CD4-positive, alpha-beta T cell treated with Interleukin-4 for 4 hours (primary cell): ENCODE measurements around the gene RASGRF2.
"Not testable (repeated sequence)": the region's sequence is repeated elsewhere in the genome, so short reads cannot be mapped to it uniquely, and the experiment has no call there.

Source experiments
- DNase-seq: peaks from one replicate; pipeline ENCODE4 v3.0.0-alpha.2; 2020

The RASGRF2 gene

DNA sequence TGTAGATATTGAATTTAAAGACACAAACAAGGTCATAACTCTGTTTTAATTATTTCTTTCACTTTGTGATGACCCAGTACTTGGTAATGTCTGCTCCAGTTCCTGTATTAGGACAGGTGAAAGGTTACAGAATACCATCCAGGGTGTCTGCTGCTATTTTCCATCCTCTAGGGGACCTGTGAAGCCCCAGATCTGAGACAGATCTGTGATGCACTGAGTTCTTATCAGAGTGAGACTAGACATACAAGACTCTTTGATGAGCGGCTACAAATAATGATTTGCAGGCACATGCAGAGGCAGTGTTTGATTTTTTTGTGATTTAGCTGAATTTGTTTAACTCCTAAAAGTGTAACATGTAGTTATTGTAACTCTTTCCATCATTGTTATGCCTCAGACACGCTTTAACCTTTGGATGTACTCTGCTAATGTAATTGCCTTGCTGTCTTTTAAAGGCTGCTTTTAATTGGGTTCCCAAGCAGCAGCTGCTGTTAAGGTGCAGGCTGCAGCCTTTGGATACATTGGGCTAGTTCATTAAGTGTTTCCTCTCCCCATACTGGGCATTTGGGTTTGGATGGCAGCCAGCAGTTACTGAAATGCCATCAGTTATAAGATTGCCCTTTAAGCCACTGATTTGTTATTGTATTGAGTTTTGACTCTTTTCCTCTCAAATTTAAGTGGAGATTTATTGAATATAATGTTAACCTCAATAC lies 63.3 kb downstream of the RASGRF2 start:
- DNase-seq: no peak

DNA sequence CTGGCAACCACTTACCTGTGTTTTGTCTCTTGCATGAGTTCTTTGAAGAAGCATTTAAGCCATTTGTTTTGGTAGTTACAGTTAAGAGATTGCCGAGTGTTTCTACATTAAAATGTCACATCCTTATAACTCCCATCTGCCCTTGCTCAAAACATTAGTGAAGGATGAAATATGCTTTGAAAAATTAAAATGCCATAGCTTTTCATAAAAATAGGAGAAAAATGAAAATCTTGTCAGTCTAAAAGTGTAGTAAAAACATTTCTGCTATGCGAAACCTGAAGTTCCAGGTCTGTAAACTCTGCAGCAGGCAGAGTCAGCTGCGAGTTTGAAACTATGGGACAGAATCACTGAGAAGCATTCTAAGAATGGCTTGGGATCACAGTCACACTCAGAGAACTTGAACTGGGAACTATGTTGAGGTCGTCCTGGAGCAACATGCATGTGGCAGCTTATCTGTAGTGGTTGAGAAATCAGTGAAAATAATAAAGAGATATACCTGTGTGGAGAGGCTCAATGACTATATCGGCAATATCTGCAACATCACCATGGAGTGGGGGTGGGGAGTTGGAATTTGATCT lies 67.4 kb downstream of the RASGRF2 start:
- DNase-seq: no peak

DNA sequence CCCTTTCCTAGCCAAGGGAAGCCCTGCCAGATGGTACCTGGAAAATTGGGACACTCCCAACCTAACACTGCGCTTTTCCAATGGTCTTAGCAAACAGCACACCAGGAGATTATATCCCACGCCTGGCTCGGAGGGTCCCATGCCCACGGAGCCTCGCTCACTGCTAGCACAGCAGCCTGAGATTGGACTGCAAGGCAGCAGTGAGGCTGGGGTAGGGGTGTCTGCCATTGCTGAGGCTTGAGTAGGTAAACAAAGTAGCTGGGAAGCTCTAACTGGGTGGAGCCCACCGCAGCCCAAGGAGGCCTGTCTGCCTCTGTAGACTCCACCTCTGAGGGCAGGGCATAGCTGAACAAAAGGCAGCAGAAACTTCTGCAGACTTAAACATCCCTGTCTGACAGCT lies 68.7 kb downstream of the RASGRF2 start:
- not testable (repeated sequence) for DNase-seq

DNA sequence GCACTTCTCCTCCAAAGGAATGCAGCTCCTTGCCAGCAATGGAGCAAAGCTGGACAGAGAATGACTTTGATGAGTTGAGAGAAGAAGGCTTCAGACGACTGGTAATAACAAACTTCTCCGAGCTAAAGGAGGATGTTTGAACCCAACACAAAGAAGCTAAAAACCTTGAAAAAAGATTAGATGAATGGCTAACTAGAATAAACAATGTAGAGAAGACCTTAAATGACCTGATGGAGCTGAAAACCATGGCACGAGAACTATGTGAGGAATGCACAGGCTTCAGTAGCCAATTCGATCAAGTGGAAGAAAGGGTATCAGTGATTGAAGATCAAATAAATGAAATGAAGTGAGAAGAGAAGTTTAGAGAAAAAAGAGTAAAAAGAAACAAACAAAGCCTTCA lies 69.6 kb downstream of the RASGRF2 start:
- not testable (repeated sequence) for DNase-seq

DNA sequence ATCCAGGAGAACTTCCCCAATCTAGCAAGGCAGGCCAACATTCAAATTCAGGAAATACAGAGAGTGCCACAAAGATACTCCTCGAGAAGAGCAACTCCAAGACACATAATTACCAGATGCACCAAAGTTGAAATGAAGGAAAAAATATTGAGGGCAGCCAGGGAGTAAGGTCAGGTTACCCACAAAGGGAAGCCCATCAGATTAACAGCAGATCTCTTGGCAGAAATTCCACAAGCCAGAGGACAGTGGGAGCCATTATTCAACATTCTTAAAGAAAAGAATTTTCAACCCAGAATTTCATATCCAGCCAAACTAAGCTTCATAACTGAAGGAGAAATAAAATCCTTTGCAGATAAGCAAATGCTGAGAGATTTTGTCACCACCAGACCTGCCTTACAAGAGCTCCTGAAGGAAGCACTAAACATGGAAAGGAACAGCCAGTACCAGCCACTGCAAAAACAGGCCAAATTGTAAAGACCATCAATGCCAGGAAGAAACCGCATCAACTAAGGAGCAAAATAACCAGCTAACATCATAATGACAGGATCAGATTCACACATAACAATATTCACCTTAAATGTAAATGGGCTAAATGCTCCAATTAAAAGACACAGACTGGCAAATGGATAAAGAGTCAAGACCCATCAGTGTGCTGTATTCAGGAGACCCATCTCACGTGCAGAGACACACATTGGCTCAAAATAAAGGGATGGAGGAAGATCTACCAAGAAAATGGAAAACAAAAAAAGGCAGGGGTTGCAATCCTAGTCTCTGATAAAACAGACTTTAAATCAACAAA lies 70.3 kb downstream of the RASGRF2 start:
- DNase-seq: not testable (repeated sequence)

DNA sequence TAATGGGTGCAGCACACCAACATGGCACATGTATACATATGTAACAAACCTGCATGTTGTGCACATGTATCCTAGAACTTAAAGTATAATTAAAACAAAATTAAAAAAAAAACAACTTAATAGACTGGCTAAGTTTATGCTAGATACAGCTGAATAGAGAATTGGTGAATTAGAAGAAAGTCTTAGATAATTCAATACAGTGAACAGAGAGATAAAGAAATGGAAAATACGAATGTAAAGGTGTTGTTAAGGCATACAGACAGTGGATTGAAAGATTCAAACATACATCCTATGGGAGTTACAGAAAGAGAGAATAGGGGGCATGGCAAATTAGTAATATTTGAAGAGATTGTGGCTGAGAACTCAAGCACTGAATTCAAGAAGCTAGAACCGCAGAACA lies 75.4 kb downstream of the RASGRF2 start:
- DNase-seq: no peak

DNA sequence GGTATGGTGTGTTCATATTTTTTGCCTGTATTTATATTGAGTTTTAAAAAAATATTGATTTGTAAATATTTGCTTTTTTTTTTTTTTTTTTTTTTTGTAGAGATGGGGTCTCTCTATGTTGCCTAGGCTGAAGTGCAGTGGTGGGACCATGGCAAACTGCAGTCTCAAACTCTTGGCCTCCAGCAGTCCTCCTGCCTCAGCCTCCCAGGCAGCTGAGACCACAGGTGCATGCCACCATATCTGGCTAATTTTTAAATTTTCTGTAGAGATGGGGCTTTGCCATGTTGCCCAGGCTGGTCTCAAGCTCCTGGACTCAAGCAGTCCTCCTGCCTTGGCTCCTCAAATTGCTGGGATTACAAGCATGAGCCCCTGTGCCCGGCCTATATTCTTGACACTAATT lies 78.3 kb downstream of the RASGRF2 start:
- DNase-seq: no peak

DNA sequence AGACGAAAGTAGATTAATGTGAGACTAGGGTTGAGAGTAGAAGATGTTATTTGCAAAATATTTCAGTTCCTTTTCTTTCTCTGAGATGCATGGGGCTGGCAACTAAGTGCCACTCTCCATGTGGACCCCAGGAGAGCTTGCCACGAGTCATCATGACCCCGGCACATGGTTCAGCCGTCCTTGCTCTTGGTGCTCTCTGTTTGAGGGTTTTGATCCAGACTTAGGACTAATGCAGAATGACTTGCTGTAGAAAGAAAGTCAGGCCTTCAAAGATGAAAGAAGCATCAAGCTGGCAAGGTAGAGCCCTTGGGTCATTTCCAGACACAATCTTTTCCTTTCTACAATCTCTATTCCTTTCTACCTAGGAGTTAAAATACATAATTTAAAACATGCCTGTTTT lies 84.7 kb downstream of the RASGRF2 start:
- no peak for DNase-seq

DNA sequence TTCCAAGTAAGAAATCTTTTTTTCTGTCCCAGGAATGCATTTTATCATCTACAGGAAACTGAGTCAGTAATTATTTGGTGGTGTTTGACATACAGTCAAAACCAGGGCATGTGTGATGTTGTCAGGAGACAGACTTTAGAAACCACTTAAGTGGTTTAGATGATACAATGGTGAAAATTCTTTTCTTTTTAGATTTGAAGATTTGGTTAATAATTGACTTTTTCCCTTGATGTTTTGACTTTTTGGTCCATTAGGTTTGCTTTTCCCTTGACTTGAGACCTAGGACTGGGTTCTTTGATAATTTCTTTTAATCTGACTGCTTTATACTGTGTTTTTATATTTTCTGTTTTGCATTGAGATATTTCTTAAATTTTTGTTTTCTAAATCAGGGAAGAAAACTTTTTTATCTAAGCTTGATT lies 85.2 kb downstream of the RASGRF2 start:
- DNase-seq: no peak

DNA sequence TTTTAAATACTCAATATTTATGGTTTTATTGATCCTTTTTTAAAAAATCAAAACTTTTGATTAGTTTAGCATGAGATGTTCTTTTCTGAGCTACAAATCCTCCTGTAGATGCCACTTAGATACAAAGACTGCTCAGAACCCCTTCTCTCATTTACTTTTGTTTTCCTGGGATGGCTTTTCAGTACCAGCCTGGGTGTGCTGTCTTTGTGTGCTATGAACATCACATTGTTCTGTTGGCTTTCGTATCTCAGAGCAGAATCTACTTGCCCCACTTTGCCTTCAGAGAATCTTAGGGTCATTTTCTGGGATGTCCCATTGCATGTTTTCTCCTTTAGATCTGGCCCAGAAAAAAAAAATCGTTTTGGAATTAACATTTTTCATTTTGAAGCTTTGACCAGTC lies 85.9 kb downstream of the RASGRF2 start:
- no peak for DNase-seq

DNA sequence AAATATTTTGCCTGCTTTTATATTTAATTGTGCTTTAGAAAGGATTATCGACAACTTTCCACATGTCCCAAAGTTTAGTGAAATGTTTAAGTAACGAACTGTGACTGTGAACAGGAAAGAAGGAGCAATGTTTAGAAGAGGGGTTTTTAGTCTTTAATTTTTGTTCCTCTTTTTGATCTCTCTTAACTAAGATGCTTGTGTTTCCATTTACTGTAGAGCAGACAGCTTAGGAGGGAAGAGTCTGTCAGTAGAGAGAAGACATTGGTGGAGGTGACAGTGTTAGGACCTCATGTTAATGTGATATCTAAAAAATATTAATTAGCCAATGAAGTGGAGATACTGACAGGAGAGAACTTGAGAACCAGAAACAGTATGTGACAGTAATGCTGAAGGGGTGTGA lies 92.2 kb downstream of the RASGRF2 start:
- no peak for DNase-seq

DNA sequence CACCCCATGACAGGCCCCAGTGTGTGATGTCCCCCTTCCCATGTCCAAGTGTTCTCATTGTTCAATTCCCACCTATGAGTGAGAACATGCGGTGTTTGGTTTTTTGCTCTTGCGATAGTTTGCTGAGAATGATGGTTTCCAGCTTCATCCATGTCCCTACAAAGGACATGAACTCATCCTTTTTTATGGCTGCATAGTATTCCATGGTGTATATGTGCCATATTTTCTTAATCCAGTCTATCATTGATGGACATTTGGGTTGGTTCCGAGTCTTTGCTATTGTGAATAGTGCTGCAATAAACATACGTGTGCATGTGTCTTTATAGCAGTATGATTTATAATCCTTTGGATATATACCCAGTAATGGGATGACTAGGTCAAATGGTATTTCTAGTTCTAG lies 93.1 kb downstream of the RASGRF2 start:
- DNase-seq: not testable (repeated sequence)

DNA sequence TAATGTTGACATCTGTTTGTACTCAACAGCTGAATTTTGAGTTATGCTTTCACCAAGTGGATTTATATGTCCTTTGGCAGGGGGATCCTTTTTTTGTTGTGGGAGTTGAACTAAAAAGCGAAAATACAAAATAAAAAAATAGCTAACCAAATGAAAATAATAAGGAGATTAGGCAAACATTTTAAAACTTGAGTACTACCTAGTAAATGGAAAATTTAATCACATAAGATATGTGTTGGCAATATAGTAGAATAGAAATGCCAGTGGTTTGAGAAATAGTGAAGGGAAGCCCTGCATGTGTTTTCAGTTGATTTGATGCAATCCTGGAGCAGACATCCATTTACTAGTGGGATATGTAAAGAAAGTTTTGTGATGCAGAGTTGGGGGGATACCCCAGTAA lies 98.0 kb downstream of the RASGRF2 start:
- no peak for DNase-seq

DNA sequence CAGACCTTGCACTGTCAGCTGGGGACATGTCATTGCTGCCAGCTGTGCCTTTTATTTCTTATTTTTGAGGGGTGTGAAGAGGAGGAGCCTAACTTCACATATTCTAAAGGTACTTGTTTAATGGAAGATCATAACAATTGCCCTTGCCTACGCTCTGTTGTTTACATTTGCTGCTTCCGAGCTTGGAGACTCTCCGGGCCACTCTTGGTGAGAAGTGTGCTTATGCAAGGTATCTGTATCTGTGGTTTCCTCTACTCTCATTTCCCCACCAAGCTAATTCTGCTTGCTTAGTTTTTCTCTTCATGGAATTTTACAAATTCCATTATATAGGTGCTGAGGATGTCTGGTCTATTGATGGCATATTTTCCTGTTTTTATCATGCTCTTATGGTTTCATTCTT lies 105.3 kb downstream of the RASGRF2 start:
- DNase-seq: no peak

DNA sequence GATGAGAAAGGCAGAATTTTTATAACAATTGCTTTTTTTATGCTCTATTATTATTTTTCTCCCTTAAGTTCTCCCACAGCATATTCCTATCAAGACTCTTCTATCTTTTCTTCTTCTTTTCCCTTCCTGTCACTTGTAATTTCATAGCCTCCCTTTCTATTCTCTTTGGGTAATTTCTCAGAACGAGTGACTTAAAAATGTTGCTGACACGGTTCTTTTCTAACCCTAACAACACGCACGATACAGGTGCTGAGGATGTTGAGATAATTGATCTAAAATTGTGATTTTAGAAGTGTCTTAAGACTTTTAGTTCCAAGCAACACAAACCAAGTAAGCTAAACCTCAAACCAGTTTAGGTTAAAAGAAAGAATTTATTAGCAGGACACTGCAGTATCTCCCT lies 105.9 kb downstream of the RASGRF2 start:
- DNase-seq: no peak

DNA sequence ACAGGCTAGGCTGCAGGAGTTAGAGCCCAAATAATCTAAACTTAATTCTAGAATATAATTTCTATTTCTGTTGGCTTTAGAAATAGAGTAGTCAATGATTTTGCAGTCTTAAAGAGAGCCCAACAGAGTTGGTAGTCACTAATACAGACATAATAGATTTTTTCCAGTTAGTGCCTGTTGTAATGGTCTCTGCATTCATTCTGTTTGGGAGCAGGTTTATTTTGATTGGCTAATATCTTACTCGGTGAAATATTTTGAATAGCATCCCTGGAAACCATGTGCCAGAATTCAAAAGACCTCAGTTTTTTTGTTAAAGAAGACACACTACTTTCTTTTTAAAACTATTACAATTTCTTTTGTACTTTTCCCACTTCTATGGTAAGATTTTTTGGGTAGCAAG lies 107.2 kb downstream of the RASGRF2 start:
- no peak for DNase-seq

DNA sequence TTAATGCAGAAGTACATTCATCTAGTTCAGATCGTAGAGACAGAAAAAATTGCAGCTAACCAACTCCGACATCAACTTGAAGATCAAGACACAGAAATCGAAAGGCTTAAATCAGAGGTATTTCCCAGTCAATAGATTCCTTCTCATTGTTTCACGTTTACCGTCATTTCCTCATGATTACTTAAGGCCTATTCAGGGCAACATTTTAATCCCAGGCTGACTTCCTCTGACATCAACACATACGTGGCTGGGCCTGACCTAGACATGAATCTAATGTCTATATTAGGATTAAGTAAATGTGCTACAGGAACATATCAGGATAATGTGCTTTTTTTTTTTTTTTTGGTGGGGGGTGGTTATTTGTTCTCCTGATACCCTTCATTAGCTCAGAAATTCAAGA lies 107.9 kb downstream of the RASGRF2 start:
- no peak for DNase-seq

DNA sequence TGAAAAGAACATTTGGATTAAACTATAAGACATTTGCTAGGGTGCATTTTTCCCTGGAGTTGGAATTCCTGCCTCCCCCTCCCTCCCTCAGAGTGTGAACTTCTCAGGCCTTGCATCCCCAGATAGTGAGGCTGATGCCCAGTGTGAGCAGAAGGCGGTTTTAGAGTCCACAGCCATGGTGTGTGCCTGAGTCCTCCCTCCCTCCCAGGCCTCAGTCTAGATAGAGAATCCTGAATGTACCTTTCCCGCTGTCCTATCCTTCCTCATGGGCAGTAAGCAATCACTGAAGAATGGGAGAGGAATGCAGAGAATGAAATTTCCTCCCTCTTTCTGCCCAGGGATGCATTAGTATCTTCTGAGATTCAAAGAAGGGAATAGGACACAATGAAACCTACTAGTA lies 108.5 kb downstream of the RASGRF2 start:
- no peak for DNase-seq

DNA sequence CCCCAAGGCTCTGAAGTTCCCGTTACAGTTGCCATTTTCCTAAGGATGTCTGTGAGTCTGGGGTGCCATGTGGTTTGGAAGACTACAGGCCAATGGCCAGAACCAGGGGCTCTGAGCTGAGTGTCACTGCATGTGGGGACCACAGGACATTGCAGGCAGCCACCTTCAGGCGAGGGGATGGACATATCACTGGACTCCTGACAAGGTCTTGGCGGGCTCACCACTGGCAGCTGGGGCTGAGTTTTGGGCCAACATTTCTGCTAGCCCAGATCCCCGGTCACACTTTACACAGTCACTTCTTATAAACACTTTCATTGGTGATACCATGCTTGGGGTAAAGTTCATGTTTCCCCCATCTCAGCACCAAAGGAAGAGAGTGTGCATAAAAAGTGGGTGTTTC lies 109.8 kb downstream of the RASGRF2 start:
- DNase-seq: no peak

DNA sequence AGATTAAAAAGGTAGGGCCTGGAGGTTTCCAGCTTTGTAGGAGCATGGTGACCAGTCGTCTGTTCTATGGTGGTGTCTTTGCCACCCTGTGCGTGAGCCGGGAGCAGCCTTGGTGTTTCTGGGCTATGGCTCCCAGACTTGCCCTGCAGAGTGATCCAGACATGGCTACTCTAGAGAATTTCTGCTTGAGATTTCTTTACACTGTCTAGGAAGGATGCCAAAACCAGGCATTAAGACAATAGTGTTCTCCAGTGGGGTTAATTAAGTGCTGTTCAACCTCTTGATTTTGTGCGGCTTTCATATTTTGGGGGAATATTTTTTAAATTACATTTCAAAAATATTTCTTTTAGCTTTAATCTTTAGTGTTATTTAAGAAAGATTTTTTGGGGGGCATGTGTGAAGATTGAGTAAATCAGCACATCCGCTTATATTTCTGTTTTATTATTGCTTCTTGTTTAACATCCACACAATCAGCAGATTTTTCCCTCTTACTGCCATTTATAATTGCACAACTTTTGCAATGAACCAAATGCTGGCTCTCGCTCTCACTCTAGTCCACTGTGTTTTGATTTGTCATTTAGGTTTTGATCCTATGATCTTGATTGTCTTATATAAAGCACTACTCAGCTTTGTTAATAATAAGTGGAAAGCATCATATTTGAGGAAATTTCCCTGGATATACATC lies 110.5 kb downstream of the RASGRF2 start:
- no peak for DNase-seq

DNA sequence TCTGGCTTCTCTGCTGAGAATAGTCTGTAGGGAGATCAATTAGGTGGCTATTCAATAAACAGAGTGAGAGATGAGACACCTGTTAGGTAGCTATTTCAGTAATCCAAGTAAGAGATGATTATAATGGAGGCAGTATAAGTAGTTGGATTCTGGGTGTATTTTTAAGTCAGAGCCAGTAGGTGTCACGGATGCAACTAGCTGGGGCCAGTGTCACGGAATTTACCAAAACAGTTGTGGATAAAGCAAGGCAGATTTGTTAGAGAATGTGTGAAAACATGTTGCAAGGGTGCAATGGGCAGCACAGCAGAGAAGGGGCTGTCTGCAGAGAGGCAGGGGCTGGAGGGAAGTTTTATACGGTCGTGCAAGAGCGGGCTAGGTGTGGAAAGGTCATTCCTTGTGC lies 114.9 kb downstream of the RASGRF2 start:
- no peak for DNase-seq

DNA sequence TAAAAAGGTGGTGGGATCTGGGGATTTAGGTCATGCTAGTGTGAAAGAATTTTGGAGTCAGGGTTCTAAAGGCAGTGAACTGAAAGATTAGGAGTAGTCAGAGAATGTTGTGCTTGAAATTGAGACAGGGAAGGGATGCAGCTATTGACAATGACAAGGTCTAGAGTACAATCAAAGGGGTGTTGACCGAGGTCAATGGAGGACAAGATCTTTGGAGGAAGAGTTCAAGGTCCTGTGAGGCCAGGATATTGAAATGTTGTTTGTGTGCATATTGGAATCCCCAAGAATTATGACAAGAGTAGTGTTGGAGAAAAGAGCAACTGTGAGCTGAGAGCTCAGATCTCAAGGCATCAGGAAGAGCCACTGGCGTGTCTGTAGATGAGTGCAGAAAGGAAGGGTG lies 116.9 kb downstream of the RASGRF2 start:
- no peak for DNase-seq

DNA sequence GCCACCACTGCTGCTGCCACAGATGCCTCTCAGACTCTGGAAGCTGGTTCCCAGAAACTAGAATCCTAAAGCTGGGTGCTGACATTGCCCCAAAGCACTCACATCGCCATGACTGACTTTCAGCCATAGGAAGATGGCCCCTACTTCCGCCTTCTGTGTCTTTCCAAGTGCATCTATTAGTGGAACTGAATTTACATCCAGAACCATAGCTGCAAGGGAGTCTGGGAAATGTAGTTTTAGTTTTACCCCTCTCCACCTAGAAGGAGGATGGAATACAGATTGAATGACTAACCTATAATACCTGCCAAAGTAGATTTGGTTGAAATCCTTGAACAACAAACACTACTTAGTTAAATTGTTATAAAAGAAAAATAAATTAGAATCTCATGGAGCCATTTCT lies 118.8 kb downstream of the RASGRF2 start:
- DNase-seq: no peak
